Gastrocnemius medialis (tissue), 4 donors: ENCODE measurements around the gene MPV17L. TPM values are rescaled to one million over a fixed set of nuclear protein-coding genes. Genes with fewer than 3 reads are reported as not detected.
A peak's percentile ranks its signal among the peaks of the same experiment; 100 is the strongest.
"Not testable (repeated sequence)": the region's sequence is repeated elsewhere in the genome, so short reads cannot be mapped to it uniquely, and the experiment has no call there.

ENCODE experiments used
- ATAC-seq, 2 donors: fragments of 150-250 bp; one replicate each; pipeline ENCODE4 v1.9.1; 2016
- DNase-seq, 2 donors: peaks; one replicate each; pipeline ENCODE4 v3.0.0-alpha.2; 2019
- H3K27ac ChIP-seq, 4 donors: fragments of 200-600 bp; sonication (generic); 1 replicate in 1 of 4; 2 replicates in 3 of 4; pipeline ENCODE4 v1.5.1; 2016 to 2018; ENCODE audit warnings: mild to moderate bottlenecking in 2 of 4, moderate library complexity in 1 of 4
- H3K27me3 ChIP-seq, 3 donors: fragments of 200-600 bp; sonication (generic) in 2 of 3; 1 replicate in 1 of 3; 2 replicates in 2 of 3; pipeline versions ENCODE4 v1.5.1 to v1.6.0; 2016 to 2019; ENCODE audit warnings: mild to moderate bottlenecking in 1 of 3, moderate library complexity in 1 of 3
- H3K36me3 ChIP-seq, 2 donors: fragments of 200-600 bp; sonication (generic) in 1 of 2; one replicate each; pipeline ENCODE4 v1.5.1; 2017 to 2018
- H3K4me1 ChIP-seq, 2 donors: fragments of 200-600 bp; sonication (generic) in 1 of 2; one replicate each; pipeline ENCODE4 v1.5.1; 2016 to 2017; ENCODE audit warnings: mild to moderate bottlenecking in 2 of 2
- H3K4me3 ChIP-seq, 4 donors: fragments of 200-600 bp; sonication (generic) in 3 of 4; 1 replicate in 1 of 4; 2 replicates in 3 of 4; pipeline ENCODE4 v1.5.1; 2016 to 2019; ENCODE audit warnings: mild to moderate bottlenecking in 2 of 4
- H3K9me3 ChIP-seq, 3 donors: fragments of 200-600 bp; sonication (generic) in 2 of 3; 1 replicate in 1 of 3; 2 replicates in 2 of 3; pipeline ENCODE4 v1.5.1; 2016 to 2019
- POLR2A ChIP-seq, 2 donors: fragments of 450-650 bp; IDR thresholded peaks; one replicate each; pipeline ENCODE4 v1.6.1; 2017; ENCODE audit warnings: antibody characterized with exemption in 2 of 2, mild to moderate bottlenecking in 2 of 2, moderate library complexity in 2 of 2
- in situ Hi-C, 4 donors: fragments of 200-750 bp; cut with MboI; loops; one replicate each; pipeline versions ENCODE4 v1.15.0 to v1.8.0; 2017; ENCODE audit warnings: low sequenced_read_pairs in 4 of 4
- intact Hi-C: fragments of 100-400 bp; cut with DNase I; formaldehyde crosslinking; loops from one replicate; pipeline ENCODE4 v1.15.1; 2023; ENCODE audit warnings: low total_unique reads
- total RNA-seq, 4 donors: library from RNA; depleted of rRNA; stranded (reverse); fragments of >200 nt; gene quantifications; one replicate each; pipeline versions ENCODE4 v1.1.0 to v1.2.3, GENCODE V29; 2016
- TF ChIP-seq, protein P1 (sequence below), 5 experiments: fragments of 450-650 bp in 3 of 5; fragments of 200-600 bp in 2 of 5; sonication (generic) in 2 of 5; IDR thresholded peaks in 4 of 5; conservative IDR thresholded peaks in 1 of 5; 1 replicate in 4 of 5; 2 replicates in 1 of 5; pipeline ENCODE4 v1.5.1; 2016 to 2019; ENCODE audit warnings: antibody characterized with exemption in 5 of 5, mild to moderate bottlenecking in 3 of 5, moderate library complexity in 3 of 5

Gene MPV17L
- total RNA-seq, 4 donors from 2014 or later, result 12.8 to 27.3 (median 19.3) TPM

DNA sequence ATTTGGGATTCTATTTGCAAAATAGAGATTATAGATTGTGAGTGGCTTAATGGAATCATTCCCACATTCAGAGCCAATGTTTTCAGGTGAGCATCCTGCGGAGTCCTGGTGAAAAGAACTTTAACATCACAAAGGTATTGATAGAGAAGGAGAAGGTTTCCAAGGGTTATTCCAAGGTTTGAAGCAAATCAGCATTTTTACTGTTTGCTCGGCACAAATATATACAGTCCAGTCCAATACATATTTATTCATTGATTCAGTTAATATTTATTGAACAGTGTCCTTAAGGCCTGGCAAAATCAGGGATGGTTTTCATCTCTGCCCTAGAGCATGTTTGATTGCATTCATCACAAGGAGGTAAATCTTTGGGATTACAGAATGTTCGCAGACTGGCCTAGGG lies 6.4 kb downstream of the MPV17L start:
- DNase-seq, result no peak
- in situ Hi-C loops (no loop called here), intact Hi-C loops (no loop called here)
- ATAC-seq, result no peak
- Histone ChIP-seq H3K4me1 (peaks cover 17 to 26% of the 10 kb centered on the region in 2 donors), H3K27ac (peak overlapping the region; percentile 95 to 97 (median 96)), H3K4me3 (no peak overlapping the region), H3K36me3 (peaks cover 0 to 6% of the 10 kb centered on the region in 2 donors), H3K9me3 (no peaks in the 10 kb centered on the region), H3K27me3 (no peaks in the 10 kb centered on the region)
- TF ChIP-seq, protein P1, sequence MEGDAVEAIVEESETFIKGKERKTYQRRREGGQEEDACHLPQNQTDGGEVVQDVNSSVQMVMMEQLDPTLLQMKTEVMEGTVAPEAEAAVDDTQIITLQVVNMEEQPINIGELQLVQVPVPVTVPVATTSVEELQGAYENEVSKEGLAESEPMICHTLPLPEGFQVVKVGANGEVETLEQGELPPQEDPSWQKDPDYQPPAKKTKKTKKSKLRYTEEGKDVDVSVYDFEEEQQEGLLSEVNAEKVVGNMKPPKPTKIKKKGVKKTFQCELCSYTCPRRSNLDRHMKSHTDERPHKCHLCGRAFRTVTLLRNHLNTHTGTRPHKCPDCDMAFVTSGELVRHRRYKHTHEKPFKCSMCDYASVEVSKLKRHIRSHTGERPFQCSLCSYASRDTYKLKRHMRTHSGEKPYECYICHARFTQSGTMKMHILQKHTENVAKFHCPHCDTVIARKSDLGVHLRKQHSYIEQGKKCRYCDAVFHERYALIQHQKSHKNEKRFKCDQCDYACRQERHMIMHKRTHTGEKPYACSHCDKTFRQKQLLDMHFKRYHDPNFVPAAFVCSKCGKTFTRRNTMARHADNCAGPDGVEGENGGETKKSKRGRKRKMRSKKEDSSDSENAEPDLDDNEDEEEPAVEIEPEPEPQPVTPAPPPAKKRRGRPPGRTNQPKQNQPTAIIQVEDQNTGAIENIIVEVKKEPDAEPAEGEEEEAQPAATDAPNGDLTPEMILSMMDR (IDR thresholded peaks at IDR 0.05 in 4 of 5, conservative IDR thresholded peaks at IDR 0.05 in 1 of 5), result no peak
- no peak for TF ChIP-seq POLR2A (IDR thresholded peaks at IDR 0.05)

DNA sequence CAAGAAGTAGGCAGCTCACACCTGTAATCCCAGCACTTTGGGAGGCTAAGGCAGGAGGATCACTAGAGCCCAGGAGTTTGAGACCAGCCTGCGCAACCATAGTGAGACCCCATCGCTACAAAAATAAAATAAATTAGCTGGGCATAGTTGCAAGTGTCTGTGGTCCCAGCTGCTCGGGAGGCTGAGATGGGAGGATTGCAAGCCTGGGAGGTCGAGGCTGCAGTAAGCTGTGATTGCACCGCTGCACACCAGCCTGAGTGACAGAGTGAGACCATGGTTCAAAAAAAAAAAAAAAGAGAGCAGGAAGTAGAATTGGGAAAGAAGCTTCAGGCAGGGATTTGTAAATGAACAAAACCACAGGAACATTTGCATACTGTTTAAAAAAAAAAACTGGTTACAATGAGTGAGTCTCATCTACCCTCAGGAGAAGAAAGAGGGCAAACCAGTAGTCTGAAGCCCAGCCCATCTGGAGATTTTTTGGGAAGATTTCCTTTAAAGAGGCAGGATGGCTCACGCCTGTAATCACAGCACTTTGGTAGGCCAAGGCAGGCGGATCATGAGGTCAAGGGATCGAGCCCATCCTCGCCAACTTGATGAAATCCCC lies 7.9 kb downstream of the MPV17L start:
- DNase-seq (no peak), ATAC-seq (no peak)
- Histone ChIP-seq H3K4me3 (no peak overlapping the region), H3K27me3 (no peaks in the 10 kb centered on the region), H3K4me1 (peaks cover 17 to 34% of the 10 kb centered on the region in 2 donors), H3K36me3 (peaks cover 0 to 14% of the 10 kb centered on the region in 2 donors), H3K9me3 (no peaks in the 10 kb centered on the region), H3K27ac (peak overlapping the region; percentile 95 to 97 (median 96))
- TF ChIP-seq, protein P1 (IDR thresholded peaks at IDR 0.05 in 4 of 5, conservative IDR thresholded peaks at IDR 0.05 in 1 of 5), result no peak
- no peak for TF ChIP-seq POLR2A (IDR thresholded peaks at IDR 0.05)
- intact Hi-C loops, result no loop called here
- in situ Hi-C loops, result no loop called here

DNA sequence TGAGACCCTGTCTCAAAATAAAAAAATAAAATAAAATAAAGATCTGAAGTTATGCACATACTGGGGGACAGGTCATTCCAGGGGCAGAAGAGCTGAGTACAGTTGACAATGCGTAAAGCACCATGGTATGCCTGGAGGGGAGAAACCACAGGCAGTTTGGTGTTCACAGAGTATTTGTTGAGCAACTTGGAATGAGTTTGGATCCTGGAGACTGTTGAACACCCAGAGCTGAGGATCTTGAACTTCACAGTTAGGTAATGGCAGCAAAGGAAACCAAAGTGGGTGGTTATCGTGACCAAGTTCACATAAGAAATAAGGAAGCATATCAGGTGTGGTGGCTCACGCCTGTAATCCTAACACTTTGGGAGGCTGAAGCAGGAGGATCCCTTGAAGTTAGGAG lies 8.5 kb downstream of the MPV17L start:
- peak overlapping the region; percentile 95 to 97 (median 96) for H3K27ac ChIP-seq
- peaks cover 17 to 34% of the 10 kb centered on the region in 2 donors for H3K4me1 ChIP-seq
- peaks cover 0 to 14% of the 10 kb centered on the region in 2 donors for H3K36me3 ChIP-seq
- H3K27me3 ChIP-seq, in situ Hi-C loops, H3K9me3 ChIP-seq, H3K4me3 ChIP-seq: not testable (repeated sequence)
- ATAC-seq (peak; percentile 60 to 65), DNase-seq (peak; percentile 19 to 49)
- intact Hi-C loops, result loop anchor here (2.0 kb wide), 2 partner anchors 159 to 205 kb away; no protein-coding TSS in a partner anchor

DNA sequence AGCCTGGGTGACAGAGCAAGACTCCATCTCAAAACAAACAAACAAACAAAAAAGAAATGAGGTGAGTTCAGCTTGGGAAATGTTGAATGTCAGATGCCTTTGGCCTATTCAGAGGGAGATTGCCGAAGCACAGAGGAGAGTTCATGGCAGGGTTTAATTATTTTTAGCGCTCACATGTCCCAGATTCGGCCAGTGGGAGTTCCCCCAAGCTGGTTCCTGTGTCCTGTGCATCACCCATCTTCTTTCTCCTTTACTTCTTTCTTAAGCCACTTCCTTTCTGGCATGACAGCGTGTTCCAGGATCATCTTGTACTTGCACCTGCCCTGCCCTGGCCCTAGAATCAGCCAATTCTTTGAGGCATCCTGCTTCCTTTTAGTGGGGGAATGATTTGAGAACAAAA lies 9.2 kb downstream of the MPV17L start:
- Histone ChIP-seq H3K4me1 (peaks cover 17 to 34% of the 10 kb centered on the region in 2 donors), H3K36me3 (peaks cover 0 to 14% of the 10 kb centered on the region in 2 donors), H3K27me3 (no peaks in the 10 kb centered on the region), H3K27ac (peak overlapping the region; percentile 95 to 97 (median 96)), H3K9me3 (no peaks in the 10 kb centered on the region), H3K4me3 (no peak overlapping the region)
- in situ Hi-C loops, result no loop called here
- DNase-seq, result peak; percentile 92 to 94
- intact Hi-C loops, result loop anchor here (2.0 to 5.0 kb wide), 3 partner anchors 113 to 204 kb away; no protein-coding TSS in a partner anchor
- ATAC-seq, result peak; percentile 92 to 94
- no peak for TF ChIP-seq POLR2A (IDR thresholded peaks at IDR 0.05)
- TF ChIP-seq, protein P1 (IDR thresholded peaks at IDR 0.05 in 4 of 5, conservative IDR thresholded peaks at IDR 0.05 in 1 of 5), result no peak

DNA sequence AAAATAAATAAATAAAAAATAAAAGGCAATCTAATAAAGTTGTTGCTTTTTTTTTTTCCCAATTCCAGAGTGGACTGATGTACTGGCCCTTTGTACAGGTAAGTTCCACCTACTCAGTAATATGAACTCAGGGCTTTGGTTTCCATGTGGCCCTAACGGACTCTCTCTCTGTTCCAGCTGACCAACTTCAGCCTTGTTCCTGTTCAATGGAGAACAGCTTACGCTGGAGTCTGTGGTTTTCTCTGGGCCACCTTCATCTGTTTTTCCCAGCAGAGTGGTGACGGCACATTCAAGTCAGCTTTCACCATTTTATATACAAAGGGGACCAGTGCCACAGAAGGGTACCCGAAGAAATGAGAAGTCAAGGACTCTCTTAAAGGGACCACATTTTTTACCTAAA lies 12.2 kb downstream of the MPV17L start:
- H3K36me3 ChIP-seq, DNase-seq, H3K9me3 ChIP-seq, H3K27me3 ChIP-seq, in situ Hi-C loops, H3K4me3 ChIP-seq, ATAC-seq: not testable (repeated sequence)
- Histone ChIP-seq H3K27ac (peak overlapping the region; percentile 95 to 97 (median 96)), H3K4me1 (peaks cover 20 to 34% of the 10 kb centered on the region in 2 donors)
- intact Hi-C loops, result loop anchor here (5.0 kb wide), 1 partner anchor 110 kb away; no protein-coding TSS in a partner anchor

DNA sequence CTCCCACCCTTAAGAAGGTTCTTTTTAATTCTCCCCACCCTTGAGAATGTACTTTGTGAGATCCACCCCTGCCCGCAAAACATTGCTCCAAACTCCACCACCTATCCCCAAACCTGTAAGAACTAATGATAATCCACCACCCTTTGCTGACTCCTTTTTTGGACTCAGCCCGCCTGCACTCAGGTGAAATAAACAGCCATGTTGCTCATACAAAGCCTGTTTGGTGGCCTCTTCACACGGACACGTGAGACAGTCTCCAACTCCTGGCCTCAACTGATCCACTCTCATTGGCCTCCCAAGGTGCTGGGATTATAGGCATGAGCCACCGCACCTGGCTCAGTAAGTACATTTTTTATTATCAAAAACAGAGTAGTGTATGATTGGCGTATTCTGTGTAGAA lies 13.9 kb downstream of the MPV17L start:
- intact Hi-C loops, result loop anchor here (5.0 kb wide), 1 partner anchor 108 kb away; no protein-coding TSS in a partner anchor
- H3K4me3 ChIP-seq, H3K9me3 ChIP-seq, H3K36me3 ChIP-seq, H3K27me3 ChIP-seq, DNase-seq, ATAC-seq, in situ Hi-C loops: not testable (repeated sequence)
- Histone ChIP-seq H3K4me1 (peaks cover 11 to 25% of the 10 kb centered on the region in 2 donors), H3K27ac (peak overlapping the region in 2 of 4 donors; percentile 95 to 96)
